ENCODE measurements around the gene TGFB2.
A peak's percentile ranks its signal among the peaks of the same experiment; 100 is the strongest.

Gene TGFB2

GRCh38 chr1:218444173-218444572 lies 99.0 kb downstream of the TGFB2 start:
- H3K4me3 ChIP-seq (ENCODE audit: low read depth, low read length) = no peak overlapping the region
- DNase-seq (ENCODE audit: low read depth) = no peak

DNA sequence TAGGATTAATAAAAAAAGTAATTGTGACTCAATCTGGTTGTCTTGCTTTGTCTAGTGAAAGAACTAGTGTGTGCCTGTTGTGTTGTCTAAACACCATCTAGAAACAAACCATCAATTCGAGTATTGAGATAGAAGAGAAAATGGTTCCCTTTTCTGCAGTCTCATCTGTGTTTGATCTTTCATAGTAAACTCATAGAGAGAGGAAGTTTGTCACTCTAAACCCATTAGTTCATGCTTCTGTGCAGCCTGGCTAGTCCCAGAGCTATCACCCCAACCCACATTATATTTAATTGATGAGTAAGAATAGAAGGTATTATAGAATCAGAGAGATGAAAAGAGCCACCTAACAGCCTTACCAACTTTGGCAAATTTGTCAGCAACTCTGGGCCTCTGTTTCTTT lies 99.5 kb downstream of the TGFB2 start:
- no peak for DNase-seq (ENCODE audit: low read depth)
- H3K4me3 ChIP-seq (ENCODE audit: low read depth, low read length) = no peak overlapping the region

DNA sequence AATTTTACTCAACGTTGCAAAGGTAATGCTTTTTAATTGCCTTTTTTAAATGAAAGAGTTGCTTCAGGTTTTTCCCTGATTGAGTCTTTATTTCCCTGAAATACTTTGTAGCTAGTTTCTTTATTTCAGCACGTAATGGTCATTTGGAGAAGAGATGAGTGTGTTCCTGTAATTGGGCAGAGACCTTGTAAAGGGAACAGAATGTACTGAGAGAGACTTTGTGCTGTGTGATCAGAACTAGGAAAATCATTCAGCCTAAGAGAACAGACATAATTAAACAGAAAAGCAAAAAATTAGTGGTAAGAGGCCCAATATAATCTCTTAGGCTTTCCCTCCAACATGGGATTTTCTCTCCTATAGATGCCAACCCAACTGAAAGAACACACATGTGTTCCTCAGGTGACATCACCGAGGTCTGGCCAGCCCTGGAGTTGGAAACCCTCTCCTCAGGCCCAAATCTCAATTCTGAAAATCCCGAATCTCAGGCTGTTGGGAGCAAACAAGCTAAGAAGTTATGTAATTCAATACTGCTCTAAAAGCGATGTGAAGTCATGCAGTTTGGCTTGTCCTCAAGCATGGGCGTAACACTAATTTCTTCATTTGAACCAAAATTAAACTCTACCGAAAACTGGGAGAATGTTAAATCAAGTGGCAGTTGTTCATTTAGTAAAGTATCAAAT lies 102.0 kb downstream of the TGFB2 start:
- H3K4me3 ChIP-seq (ENCODE audit: low read depth, low read length) = no peak overlapping the region
- DNase-seq (ENCODE audit: low read depth) = no peak

DNA sequence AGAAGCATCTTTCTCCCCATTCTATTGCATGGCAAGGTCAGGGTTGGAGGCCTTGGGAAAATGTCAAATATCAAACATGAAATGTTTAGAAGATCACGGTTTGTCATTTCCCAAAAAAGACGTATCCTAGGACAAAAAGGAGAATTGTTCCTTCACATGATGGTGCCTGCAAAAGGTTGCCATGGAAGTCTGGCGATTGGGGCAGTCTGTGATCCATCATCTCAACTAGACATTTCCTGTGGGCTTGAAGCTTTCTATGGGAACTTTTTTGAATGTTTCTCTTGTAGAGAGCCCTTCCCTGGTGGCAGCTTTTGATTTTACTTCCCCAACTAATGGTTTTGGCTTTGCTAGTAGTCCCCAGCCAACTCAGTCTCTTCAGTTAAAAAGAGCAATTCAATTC lies 106.3 kb downstream of the TGFB2 start:
- no peak overlapping the region for H3K4me3 ChIP-seq (ENCODE audit: low read depth, low read length)
- no peak for DNase-seq (ENCODE audit: low read depth)

GRCh38 chr1:218454700-218455282 lies 109.7 kb downstream of the TGFB2 start:
- DNase-seq (ENCODE audit: low read depth) = no peak
- no peak overlapping the region for H3K4me3 ChIP-seq (ENCODE audit: low read depth, low read length)

GRCh38 chr1:218456444-218456843 lies 111.3 kb downstream of the TGFB2 start:
- no peak for DNase-seq (ENCODE audit: low read depth)
- H3K4me3 ChIP-seq (ENCODE audit: low read depth, low read length) = no peak overlapping the region

GRCh38 chr1:218459450-218459849 lies 114.3 kb downstream of the TGFB2 start:
- no peak overlapping the region for H3K4me3 ChIP-seq (ENCODE audit: low read depth, low read length)
- DNase-seq (ENCODE audit: low read depth) = no peak

DNA sequence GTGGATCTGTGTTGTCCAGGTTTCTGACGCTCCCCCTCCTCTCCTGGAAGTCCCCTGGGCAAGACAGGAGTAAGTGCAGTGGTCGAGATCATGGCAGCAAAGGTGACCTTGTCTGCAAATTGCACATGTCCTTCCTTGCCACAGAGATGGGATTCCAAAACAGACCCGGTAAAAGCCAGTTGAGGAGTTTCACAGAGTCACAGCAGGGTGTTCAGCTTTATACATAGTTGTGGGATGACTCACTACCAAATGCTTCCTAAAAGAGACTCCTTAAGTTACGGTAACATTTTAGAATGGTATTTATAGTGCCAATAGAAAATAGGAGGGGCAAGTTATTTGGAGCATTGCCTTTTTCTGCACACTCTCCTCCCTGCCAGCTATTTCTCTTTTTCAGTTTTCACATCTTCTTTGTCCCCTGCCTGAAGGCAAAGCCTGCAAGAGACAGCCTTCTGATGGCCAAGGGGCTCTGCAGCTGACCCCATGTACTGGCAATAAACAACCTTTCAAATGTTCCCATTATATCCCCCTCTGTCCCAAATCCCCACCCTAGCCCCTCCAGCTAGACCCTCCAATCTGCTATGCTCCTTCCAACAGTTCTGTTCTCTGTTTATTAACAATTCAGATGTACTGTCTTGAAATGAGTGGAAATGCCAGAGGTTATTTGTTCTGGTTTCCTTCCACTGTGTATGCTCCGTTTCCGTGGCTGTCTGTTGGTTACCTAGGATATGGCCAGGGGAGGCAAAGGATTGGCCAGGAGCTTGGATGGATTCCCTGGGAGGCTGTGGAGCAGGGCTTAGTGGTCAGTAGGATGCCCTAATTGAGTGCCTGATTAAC lies 115.0 kb downstream of the TGFB2 start:
- no peak overlapping the region for H3K4me3 ChIP-seq (ENCODE audit: low read depth, low read length)
- peak; percentile 60 for DNase-seq (ENCODE audit: low read depth)

DNA sequence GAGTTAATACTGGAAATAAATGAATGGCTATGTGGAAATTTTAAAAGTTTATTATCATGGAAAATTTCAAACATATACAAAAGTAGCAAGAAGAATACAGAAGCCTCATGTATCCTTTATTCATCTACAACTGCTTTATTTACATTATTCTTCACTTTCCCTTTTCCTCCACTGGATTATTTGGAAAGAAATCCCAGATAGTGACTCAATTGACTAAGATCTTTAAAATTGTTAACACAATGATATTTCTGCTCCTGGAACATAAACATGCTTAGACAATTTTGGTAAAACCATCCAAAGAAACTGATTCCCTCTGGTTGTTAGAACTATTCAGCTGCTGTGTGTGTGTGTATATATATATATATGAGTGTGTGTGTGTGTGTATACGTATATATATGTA lies 116.2 kb downstream of the TGFB2 start:
- H3K4me3 ChIP-seq (ENCODE audit: low read depth, low read length) = no peak overlapping the region
- no peak for DNase-seq (ENCODE audit: low read depth)

DNA sequence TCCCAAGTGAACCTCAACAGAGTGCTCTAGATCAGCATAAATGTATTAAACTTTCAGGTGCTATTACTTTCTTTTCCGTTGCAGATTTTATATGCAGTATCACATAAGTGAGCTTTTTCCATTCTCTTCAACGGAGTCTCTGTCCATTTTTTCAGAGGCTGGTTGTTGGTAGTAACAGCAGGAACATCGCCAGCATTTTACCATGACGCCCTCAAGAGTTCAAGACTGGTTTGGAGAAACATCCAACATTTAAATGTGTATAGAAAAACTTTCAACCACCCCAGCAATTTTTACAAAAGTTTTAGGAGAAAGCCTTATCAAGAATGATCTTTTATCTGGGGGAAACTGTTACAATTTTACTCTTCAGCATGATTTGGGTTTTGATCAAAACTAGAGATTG lies 117.0 kb downstream of the TGFB2 start:
- no peak for DNase-seq (ENCODE audit: low read depth)
- no peak overlapping the region for H3K4me3 ChIP-seq (ENCODE audit: low read depth, low read length)

DNA sequence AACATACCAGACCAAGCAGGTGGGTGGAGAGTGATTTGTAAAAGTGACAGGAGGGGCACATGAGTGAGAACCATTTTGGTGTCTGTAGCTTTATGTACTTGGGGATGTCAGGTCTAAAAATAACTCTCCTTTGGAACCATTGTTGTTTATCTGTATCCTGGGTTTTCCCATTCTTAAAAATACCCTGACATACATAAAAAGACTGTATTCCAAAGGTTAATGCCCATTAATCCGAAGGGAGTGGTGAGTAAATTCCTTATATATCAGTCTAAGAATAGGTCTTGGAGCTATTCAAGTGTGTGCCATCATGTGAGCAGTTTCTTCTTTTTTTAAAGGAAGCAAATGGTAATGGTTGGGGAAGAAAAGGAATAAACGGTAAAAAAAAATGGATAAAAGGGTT lies 117.5 kb downstream of the TGFB2 start:
- H3K4me3 ChIP-seq (ENCODE audit: low read depth, low read length) = no peak overlapping the region

GRCh38 chr1:218463194-218464156 lies 118.3 kb downstream of the TGFB2 start:
- DNase-seq (ENCODE audit: low read depth) = no peak
- H3K4me3 ChIP-seq (ENCODE audit: low read depth, low read length) = no peak overlapping the region

More for the DNA sequence above, 117.5 kb downstream of the TGFB2 start:
- no peak for DNase-seq (ENCODE audit: low read depth)

- no peak overlapping the region for H3K4me3 ChIP-seq (ENCODE audit: low read depth, low read length)
- no peak for DNase-seq (ENCODE audit: low read depth)
Observed at GRCh38 chr1:218464871-218465270, 119.7 kb downstream of the TGFB2 start.

GRCh38 chr1:218466341-218467010 lies 121.3 kb downstream of the TGFB2 start:
- no peak for DNase-seq (ENCODE audit: low read depth)

GRCh38 chr1:218467101-218468072 lies 122.3 kb downstream of the TGFB2 start:
- no peak for DNase-seq (ENCODE audit: low read depth)
- H3K4me3 ChIP-seq (ENCODE audit: low read depth, low read length) = no peak overlapping the region

More at GRCh38 chr1:218466341-218467010, 121.3 kb downstream of the TGFB2 start:
- H3K4me3 ChIP-seq (ENCODE audit: low read depth, low read length) = no peak overlapping the region

- no peak for DNase-seq (ENCODE audit: low read depth)
- H3K4me3 ChIP-seq (ENCODE audit: low read depth, low read length) = no peak overlapping the region
Observed at GRCh38 chr1:218468711-218469110, 123.6 kb downstream of the TGFB2 start.

GRCh38 chr1:218472885-218473284 lies 127.7 kb downstream of the TGFB2 start:
- H3K4me3 ChIP-seq (ENCODE audit: low read depth, low read length) = no peak overlapping the region
- DNase-seq (ENCODE audit: low read depth) = no peak

GRCh38 chr1:218473522-218473921 lies 128.4 kb downstream of the TGFB2 start:
- no peak for DNase-seq (ENCODE audit: low read depth)
- H3K4me3 ChIP-seq (ENCODE audit: low read depth, low read length) = no peak overlapping the region

Data from skeletal muscle cell (primary cell).